ENCODE results near the gene ECM2. TPM values are rescaled to one million over a fixed set of nuclear protein-coding genes. Genes with fewer than 3 reads are reported as not detected.

ECM2 gene
- total RNA-seq, 1 experiment from 2014 or later = not detected

DNA sequence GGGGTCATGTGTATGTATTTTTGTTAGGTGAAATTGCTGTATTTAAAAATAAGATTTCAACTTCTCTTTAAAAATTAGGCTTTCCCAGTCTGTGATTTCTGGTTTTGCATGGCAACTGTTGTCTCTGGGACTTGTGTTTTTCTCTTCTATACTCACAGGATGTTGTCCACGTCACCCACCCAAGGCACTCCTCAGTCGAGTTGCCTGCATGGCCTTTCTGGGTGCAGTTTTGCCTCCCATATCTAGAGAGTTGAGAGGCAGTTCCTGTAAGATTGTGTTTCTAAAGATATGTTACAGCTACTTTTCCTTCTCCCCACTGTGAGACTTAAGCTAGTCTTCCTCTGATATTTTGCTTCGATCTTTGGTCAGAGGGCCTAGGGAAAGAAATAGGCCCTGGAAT is 51.2 kb downstream of the ECM2 start:
- H3K4me2 ChIP-seq (ENCODE audit: low read length) = no peak overlapping the region
- H4K20me1 ChIP-seq (ENCODE audit: low read length) = no peaks in the 10 kb centered on the region
- no peaks in the 10 kb centered on the region for H3K36me3 ChIP-seq (ENCODE audit: low read depth, low read length)
- TF ChIP-seq EZH2 (IDR thresholded peaks at IDR 0.05; ENCODE audit: low read length, unreplicated experiment) (no peak), EZH2phosphoT487 (IDR thresholded peaks at IDR 0.05; ENCODE audit: borderline replicate concordance, low read length) (no peak)
- CTCF ChIA-PET = no interaction called here
- H3K9ac ChIP-seq (ENCODE audit: low read length) = no peak overlapping the region
- POLR2A ChIA-PET (ENCODE audit: unreplicated experiment) = no interaction called here
- H3K4me3 ChIP-seq (ENCODE audit: low read length) = no peak overlapping the region
- no peaks in the 10 kb centered on the region for H3K79me2 ChIP-seq (ENCODE audit: low read length)
- H3K27me3 ChIP-seq (ENCODE audit: low read length) = no peaks in the 10 kb centered on the region
- intact Hi-C loops (cut with micrococcal nuclease) = no loop called here
- no peak for DNase-seq
- H3K9me2 ChIP-seq (replicated peaks; ENCODE audit: low read length) = no peaks in the 10 kb centered on the region
- no peaks in the 10 kb centered on the region for H3F3A ChIP-seq (ENCODE audit: low read length, unreplicated experiment)
- no peak overlapping the region for H2AFZ ChIP-seq (ENCODE audit: low read length)
- no peak for ATAC-seq
- H3K4me1 ChIP-seq (ENCODE audit: insufficient read depth, low read length) = peaks cover 25% of the 10 kb centered on the region
- no peaks in the 10 kb centered on the region for H3K9me3 ChIP-seq (ENCODE audit: low read length)
- H3K27ac ChIP-seq (ENCODE audit: low read length) = no peak overlapping the region
- no TSS peak for BruUV-seq (replicated peaks)

DNA sequence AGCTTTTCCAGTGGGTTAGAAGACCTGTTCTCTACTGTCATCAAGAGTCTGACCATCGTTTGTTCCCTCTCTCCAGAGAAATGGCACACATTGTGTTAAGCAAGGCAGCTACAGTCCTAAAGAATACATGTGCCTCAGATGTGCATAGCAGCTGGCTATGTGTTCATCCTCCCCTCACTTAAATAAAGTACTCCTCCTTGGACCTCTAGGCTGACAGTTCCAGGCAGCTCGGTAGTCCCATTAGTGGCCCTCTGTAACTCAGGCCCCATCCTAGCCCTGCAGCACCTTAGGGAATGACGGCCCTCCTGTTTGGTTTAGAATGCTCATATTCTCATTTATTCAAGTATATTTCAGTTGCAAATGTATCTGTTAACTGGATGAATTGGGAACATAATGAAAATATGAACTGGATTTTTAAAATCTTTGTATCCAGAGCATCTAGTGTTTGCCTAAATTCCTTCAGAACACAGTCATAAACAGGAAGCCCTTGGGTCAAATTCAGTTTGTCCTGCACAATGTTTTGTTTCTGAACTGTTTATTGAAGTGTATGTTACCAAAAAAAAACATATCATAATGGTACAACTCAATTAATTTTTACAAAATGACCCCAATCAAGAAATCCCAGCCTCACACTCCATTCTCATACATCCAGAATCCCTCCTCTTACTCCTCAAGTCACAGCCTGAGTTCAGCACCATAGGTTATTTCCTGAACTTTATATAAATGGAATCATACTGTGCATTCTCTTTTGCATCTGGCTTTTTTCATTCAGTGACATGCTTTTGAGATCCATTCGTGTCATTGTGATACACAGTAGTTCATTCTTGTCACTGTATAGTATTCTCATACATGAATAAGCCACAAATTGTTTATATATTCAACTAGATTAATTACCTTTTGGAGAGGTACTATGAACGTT is 51.9 kb downstream of the ECM2 start:
- 0 out of 2 replicates have a peak overlapping the region, but pooled peaks have one; percentile 6 for H3K4me2 ChIP-seq (ENCODE audit: low read length)

DNA sequence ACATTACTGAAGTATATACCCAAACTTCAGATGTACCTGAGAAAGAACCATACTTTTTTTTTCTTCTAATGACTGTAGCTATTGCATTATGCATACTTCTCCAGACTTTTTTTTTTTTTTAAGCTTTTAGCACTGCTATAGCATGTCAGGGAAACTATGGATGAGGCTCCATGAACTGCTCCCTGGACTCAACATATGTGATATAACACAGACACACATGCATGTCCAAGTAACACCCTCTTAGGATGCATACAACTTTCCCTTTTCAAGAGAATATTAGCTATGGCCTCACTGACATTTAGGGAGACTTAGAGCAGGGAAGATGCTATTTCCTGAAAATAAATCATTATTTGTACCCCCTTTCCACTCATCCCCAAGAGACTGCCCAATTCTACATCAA is 53.0 kb downstream of the ECM2 start:
- intact Hi-C loops (cut with micrococcal nuclease) = no loop called here
- Histone ChIP-seq H4K20me1 (ENCODE audit: low read length) (no peaks in the 10 kb centered on the region), H3K4me2 (ENCODE audit: low read length) (no peak overlapping the region), H3F3A (ENCODE audit: low read length, unreplicated experiment) (no peaks in the 10 kb centered on the region), H3K4me1 (ENCODE audit: insufficient read depth, low read length) (peaks cover 25% of the 10 kb centered on the region), H3K27ac (ENCODE audit: low read length) (no peak overlapping the region), H3K9me2 (replicated peaks; ENCODE audit: low read length) (no peaks in the 10 kb centered on the region), H3K9me3 (ENCODE audit: low read length) (no peaks in the 10 kb centered on the region), H3K36me3 (ENCODE audit: low read depth, low read length) (no peaks in the 10 kb centered on the region), H3K9ac (ENCODE audit: low read length) (no peak overlapping the region), H2AFZ (ENCODE audit: low read length) (no peak overlapping the region), H3K27me3 (ENCODE audit: low read length) (no peaks in the 10 kb centered on the region), H3K4me3 (ENCODE audit: low read length) (no peak overlapping the region), H3K79me2 (ENCODE audit: low read length) (no peaks in the 10 kb centered on the region)
- TF ChIP-seq EZH2phosphoT487 (IDR thresholded peaks at IDR 0.05; ENCODE audit: borderline replicate concordance, low read length) = no peak
- no peak for TF ChIP-seq EZH2 (IDR thresholded peaks at IDR 0.05; ENCODE audit: low read length, unreplicated experiment)
- TF ChIP-seq CTCF (conservative IDR thresholded peaks at IDR 0.05; ENCODE audit: low read depth, low read length) = no peak
- ATAC-seq = no peak
- POLR2A ChIA-PET (ENCODE audit: unreplicated experiment) = no interaction called here
- no peak for DNase-seq
- CTCF ChIA-PET = no interaction called here
- no TSS peak for BruUV-seq (replicated peaks)

More for the DNA sequence above, 51.9 kb downstream of the ECM2 start:
- no peak overlapping the region for H3K9ac ChIP-seq (ENCODE audit: low read length)
- TF ChIP-seq CTCF (conservative IDR thresholded peaks at IDR 0.05; ENCODE audit: low read depth, low read length) = no peak
- TF ChIP-seq EZH2phosphoT487 (IDR thresholded peaks at IDR 0.05; ENCODE audit: borderline replicate concordance, low read length) = no peak
- no peak for TF ChIP-seq EZH2 (IDR thresholded peaks at IDR 0.05; ENCODE audit: low read length, unreplicated experiment)
- no peaks in the 10 kb centered on the region for H3K36me3 ChIP-seq (ENCODE audit: low read depth, low read length)
- no peaks in the 10 kb centered on the region for H3K9me3 ChIP-seq (ENCODE audit: low read length)
- no peak overlapping the region for H3K4me3 ChIP-seq (ENCODE audit: low read length)
- ChIA-PET POLR2A (ENCODE audit: unreplicated experiment) (no interaction called here), CTCF (no interaction called here)
- intact Hi-C loops (cut with micrococcal nuclease) = no loop called here
- peaks cover 25% of the 10 kb centered on the region for H3K4me1 ChIP-seq (ENCODE audit: insufficient read depth, low read length)
- BruUV-seq (replicated peaks) = no TSS peak
- no peak overlapping the region for H3K27ac ChIP-seq (ENCODE audit: low read length)
- no peaks in the 10 kb centered on the region for H3K27me3 ChIP-seq (ENCODE audit: low read length)
- H2AFZ ChIP-seq (ENCODE audit: low read length) = no peak overlapping the region
- peak; percentile 38 for DNase-seq
- H3K79me2 ChIP-seq (ENCODE audit: low read length) = no peaks in the 10 kb centered on the region
- H4K20me1 ChIP-seq (ENCODE audit: low read length) = no peaks in the 10 kb centered on the region
- peak; percentile 19; the same call in 1 of the 2 replicates for ATAC-seq
- H3F3A ChIP-seq (ENCODE audit: low read length, unreplicated experiment) = no peaks in the 10 kb centered on the region
- H3K9me2 ChIP-seq (replicated peaks; ENCODE audit: low read length) = no peaks in the 10 kb centered on the region
